SK-N-MC (cell line): ENCODE results near the gene SLCO3A1.

Experiments used
- EZH2 ChIP-seq: fragments of 200-600 bp; sonication (generic); IDR thresholded peaks from one replicate; pipeline ENCODE4 v1.6.1; 2017; ENCODE audit warnings: antibody characterized with exemption
- FOXP2 ChIP-seq: optimal IDR thresholded peaks from 2 replicates; pipeline ENCODE3; 2011; ENCODE audit warnings: mild to moderate bottlenecking, moderate library complexity; ENCODE audit not compliant: insufficient read depth; ENCODE audit errors: extremely low read length, control extremely low read depth
- POLR2AphosphoS5 ChIP-seq: IDR thresholded peaks from 2 replicates; pipeline ENCODE4 v1.6.1; 2012; ENCODE audit warnings: mild to moderate bottlenecking, low read depth, low read length, borderline replicate concordance

GRCh38 chr15:92087211-92087610 is 233.7 kb downstream of the SLCO3A1 start:
- TF ChIP-seq POLR2AphosphoS5 (no peak), EZH2 (no peak), FOXP2 (no peak)
